K562 (cell line): ENCODE measurements around the gene DHPS. TPM values are rescaled to one million over a fixed set of nuclear protein-coding genes. Genes with fewer than 3 reads are reported as not detected.

Experiments
- ATAC-seq: fragments of 200-7000 bp; cut with Tn5 transposase; 3 replicates; pipeline ENCODE4 v1.9.1; 2020; ENCODE audit warnings: moderate library complexity
- BruUV-seq: library from RNA; stranded (reverse); fragments of 400-500 nt; replicated peaks from 2 replicates; lab custom pipeline; 2021; lab: Mats Ljungman, UMichigan
- CTCF ChIA-PET: fragments of 300-600 bp; formaldehyde crosslinking; extraction: SDS; loops from one replicate; lab custom pipeline; 2021; ENCODE audit warnings: low intra/inter-chr PET ratio; lab: Yijun Ruan, JAX
- POLR2A ChIA-PET: fragments of 300-600, 350-650 bp; sonication (Branson Sonifier 250); formaldehyde crosslinking; extraction: SDS; loops from one replicate; lab custom pipeline; 2021; ENCODE audit warnings: antibody characterized with exemption, inconsistent platforms; lab: Yijun Ruan, JAX
- DNase-seq, 4 experiments: peaks; one replicate each; pipeline versions ENCODE4 v3.0.0 to v3.0.0-alpha.2; 2011 to 2018; ENCODE audit warnings: low spot score in 3 of 4, mixed read lengths in 3 of 4; ENCODE audit errors: extremely low read depth in 1 of 4
- FAIRE-seq: peaks from 2 replicates; lab custom pipeline; 2011; peaks lifted over from hg19 to GRCh38; lab: Jason Lieb, UNC
- H2AFZ ChIP-seq: 2 replicates; pipeline ENCODE4 v1.6.0; 2011; ENCODE audit warnings: low read depth, low read length, control low read depth, inconsistent platforms
- H3K27ac ChIP-seq: fragments of 200-600 bp; 3 replicates; pipeline ENCODE4 v1.8.0; 2011; ENCODE audit warnings: low read depth, mild to moderate bottlenecking, control low read depth, inconsistent platforms, low read length, moderate library complexity, mixed read lengths; ENCODE audit errors: extremely low read depth
- H3K27me3 ChIP-seq, 2 experiments: fragments of 300-600 bp in 1 of 2; 2 replicates in 1 of 2; 3 replicates in 1 of 2; pipeline versions ENCODE4 v1.6.0 to v1.8.0; 2011; ENCODE audit warnings: inconsistent platforms in 2 of 2, low read length in 2 of 2, mild to moderate bottlenecking in 1 of 2, mixed read lengths in 1 of 2, moderate library complexity in 1 of 2; ENCODE audit not compliant: control insufficient read depth in 2 of 2, insufficient read depth in 2 of 2
- H3K36me3 ChIP-seq: fragments of 300-600 bp; 3 replicates; pipeline ENCODE4 v1.8.0; 2011; ENCODE audit warnings: mild to moderate bottlenecking, low read length, inconsistent platforms; ENCODE audit not compliant: control insufficient read depth, insufficient read depth
- H3K4me1 ChIP-seq, 2 experiments: fragments of 200-600 bp in 1 of 2; replicated peaks in 1 of 2; 2 replicates in 1 of 2; 3 replicates in 1 of 2; pipeline versions ENCODE4 v1.5.1 to v1.8.0; 2011; ENCODE audit warnings: inconsistent platforms in 2 of 2, low read length in 2 of 2, mild to moderate bottlenecking in 1 of 2, mixed read lengths in 1 of 2, moderate library complexity in 1 of 2; ENCODE audit not compliant: control insufficient read depth in 2 of 2, insufficient read depth in 2 of 2
- H3K4me2 ChIP-seq: 2 replicates; pipeline ENCODE4 v1.6.1; 2011; ENCODE audit warnings: low read length, control low read depth, inconsistent platforms, mixed read lengths; ENCODE audit not compliant: insufficient read depth
- H3K4me3 ChIP-seq: fragments of 200-600 bp; sonication (generic), shearing (Covaris generic); 2 replicates; pipeline ENCODE4 v1.5.1; 2016; ENCODE audit warnings: control low read depth, inconsistent platforms
- H3K79me2 ChIP-seq: fragments of 200-600 bp; 3 replicates; pipeline ENCODE4 v1.8.0; 2011; ENCODE audit warnings: low read length, inconsistent platforms; ENCODE audit not compliant: control insufficient read depth, insufficient read depth
- H3K9ac ChIP-seq, 2 experiments: 2 replicates each; pipeline versions ENCODE4 v1.6.0 to v1.6.1; 2011; ENCODE audit warnings: low read depth in 2 of 2, low read length in 2 of 2, control low read depth in 1 of 2, inconsistent platforms in 1 of 2, mild to moderate bottlenecking in 1 of 2, mixed read lengths in 1 of 2; ENCODE audit not compliant: insufficient read depth in 1 of 2
- H3K9me1 ChIP-seq: one replicate; pipeline ENCODE4 v1.6.0; 2011; ENCODE audit warnings: inconsistent platforms, mild to moderate bottlenecking, low read length, moderate library complexity; ENCODE audit not compliant: control insufficient read depth, insufficient read depth
- H3K9me3 ChIP-seq: replicated peaks from 2 replicates; pipeline ENCODE4 v1.5.1; 2011; ENCODE audit warnings: low read depth, low read length, inconsistent platforms; ENCODE audit not compliant: control insufficient read depth, insufficient read depth
- H4K20me1 ChIP-seq: replicated peaks from 2 replicates; pipeline ENCODE4 v1.6.1; 2011; ENCODE audit warnings: low read length, inconsistent platforms, mixed read lengths; ENCODE audit not compliant: control insufficient read depth, insufficient read depth
- ZNF121 ChIP-seq: sonication (generic); formaldehyde crosslinking; conservative IDR thresholded peaks from 2 replicates; pipeline ENCODE4 v1.8.0; 2022; ENCODE audit warnings: missing genetic modification reagents
- WGBS: fragments of 100-300 bp; shearing (Covaris generic); methylation state at CpG from one replicate; pipeline ENCODE4 v1.1.6; 2016; ENCODE audit warnings: low coverage, mixed read lengths; ENCODE audit not compliant: insufficient coverage; ENCODE audit errors: missing lambda C conversion rate; 5-methylcytosine and 5-hydroxymethylcytosine counted together
- in situ Hi-C: fragments of 300-500 bp; cut with MboI; formaldehyde crosslinking; loops from 4 replicates; pipeline ENCODE4 v1.15.0; 2018; ENCODE audit warnings: inconsistent platforms, mixed read lengths
- intact Hi-C: fragments of 100-400 bp; cut with micrococcal nuclease; formaldehyde crosslinking; loops from 2 replicates; pipeline ENCODE4 v1.14.2; 2022
- polyA plus RNA-seq, 8 experiments: library from polyadenylated mRNA; depleted of rRNA in 4 of 8; stranded (reverse) in 5 of 8; unstranded in 3 of 8; fragments of >200 nt; fragmentation: Nextera tagmentation in 2 of 8; fragmentation: Illumina TruSeq in 1 of 8; extraction: Ambion mirVana in 2 of 8; extraction: Trizol in 1 of 8; gene quantifications; 2 replicates each; pipeline versions ENCODE4 v1.2.1 to v1.2.3, GENCODE V29; 2011 to 2014; ENCODE audit warnings: inconsistent platforms in 1 of 8, missing spikeins in 1 of 8
- total RNA-seq, 7 experiments: library from RNA; depleted of rRNA in 6 of 7; stranded (reverse); fragments of >200 nt in 6 of 7; fragmentation: Illumina TruSeq in 2 of 7; extraction: Trizol in 2 of 7; gene quantifications; 2 replicates each; pipeline versions ENCODE4 v1.2.1 to v1.2.3, GENCODE V29; 2011 to 2021; ENCODE audit warnings: low replicate concordance in 1 of 7
- TF ChIP-seq, protein P1 (sequence below), 2 experiments: IDR thresholded peaks; 2 replicates each; pipeline ENCODE4 v1.6.1; 2012; ENCODE audit warnings: improper control_type of control experiment in 2 of 2, low read depth in 2 of 2, low read length in 2 of 2, borderline replicate concordance in 1 of 2
- TF ChIP-seq, protein P2 (sequence below): sonication (generic); formaldehyde crosslinking; IDR thresholded peaks from 2 replicates; pipeline ENCODE4 v1.8.1; 2022; ENCODE audit warnings: missing genetic modification reagents

The DHPS gene
- total and polyA plus RNA-seq, 9 of the 15 experiments (the other 6 are each of a cell fraction or from before 2014, with no cell fraction given), result 47.1 to 110 (median 79.9) TPM

DNA sequence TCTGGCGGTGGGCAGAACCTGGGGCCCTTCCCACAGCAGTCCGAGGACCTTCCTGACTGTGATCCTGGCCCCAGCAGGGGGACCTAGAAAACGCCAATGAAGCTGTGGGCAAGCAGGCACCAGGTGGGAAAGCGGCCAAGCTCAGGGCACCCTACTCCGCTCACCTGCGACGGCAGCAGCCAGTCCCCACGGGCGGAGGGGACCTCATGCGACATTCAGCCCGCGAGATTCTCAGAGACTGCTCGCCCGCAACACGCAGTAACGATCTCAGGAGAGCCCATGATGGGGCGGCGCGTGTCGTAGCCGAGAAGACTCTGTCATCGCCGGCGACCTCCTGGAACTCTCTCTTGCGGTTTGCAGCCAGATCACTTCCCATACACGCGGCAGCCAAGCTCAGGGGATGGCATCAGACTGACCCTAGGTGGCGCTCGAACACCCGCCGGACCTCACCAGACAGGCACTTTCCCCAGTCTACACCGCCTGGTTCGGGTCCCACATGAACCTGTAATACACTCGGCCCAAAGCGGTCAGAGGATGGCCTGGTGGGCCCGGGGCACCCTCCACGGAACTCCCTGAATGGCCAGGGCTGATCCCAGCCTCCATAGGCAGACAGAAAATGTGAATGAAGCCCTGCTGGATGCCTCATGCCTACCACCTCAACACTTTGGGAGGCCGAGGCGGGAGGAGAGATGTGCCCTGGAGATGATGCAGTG lies 41.6 kb downstream of the DHPS start (continued):
- TF ChIP-seq, protein P1, sequence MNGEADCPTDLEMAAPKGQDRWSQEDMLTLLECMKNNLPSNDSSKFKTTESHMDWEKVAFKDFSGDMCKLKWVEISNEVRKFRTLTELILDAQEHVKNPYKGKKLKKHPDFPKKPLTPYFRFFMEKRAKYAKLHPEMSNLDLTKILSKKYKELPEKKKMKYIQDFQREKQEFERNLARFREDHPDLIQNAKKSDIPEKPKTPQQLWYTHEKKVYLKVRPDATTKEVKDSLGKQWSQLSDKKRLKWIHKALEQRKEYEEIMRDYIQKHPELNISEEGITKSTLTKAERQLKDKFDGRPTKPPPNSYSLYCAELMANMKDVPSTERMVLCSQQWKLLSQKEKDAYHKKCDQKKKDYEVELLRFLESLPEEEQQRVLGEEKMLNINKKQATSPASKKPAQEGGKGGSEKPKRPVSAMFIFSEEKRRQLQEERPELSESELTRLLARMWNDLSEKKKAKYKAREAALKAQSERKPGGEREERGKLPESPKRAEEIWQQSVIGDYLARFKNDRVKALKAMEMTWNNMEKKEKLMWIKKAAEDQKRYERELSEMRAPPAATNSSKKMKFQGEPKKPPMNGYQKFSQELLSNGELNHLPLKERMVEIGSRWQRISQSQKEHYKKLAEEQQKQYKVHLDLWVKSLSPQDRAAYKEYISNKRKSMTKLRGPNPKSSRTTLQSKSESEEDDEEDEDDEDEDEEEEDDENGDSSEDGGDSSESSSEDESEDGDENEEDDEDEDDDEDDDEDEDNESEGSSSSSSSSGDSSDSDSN (IDR thresholded peaks at IDR 0.05; ENCODE audit: borderline replicate concordance in 1 of 2, low read depth in 2 of 2, low read length in 2 of 2), result peak; percentile 100

DNA sequence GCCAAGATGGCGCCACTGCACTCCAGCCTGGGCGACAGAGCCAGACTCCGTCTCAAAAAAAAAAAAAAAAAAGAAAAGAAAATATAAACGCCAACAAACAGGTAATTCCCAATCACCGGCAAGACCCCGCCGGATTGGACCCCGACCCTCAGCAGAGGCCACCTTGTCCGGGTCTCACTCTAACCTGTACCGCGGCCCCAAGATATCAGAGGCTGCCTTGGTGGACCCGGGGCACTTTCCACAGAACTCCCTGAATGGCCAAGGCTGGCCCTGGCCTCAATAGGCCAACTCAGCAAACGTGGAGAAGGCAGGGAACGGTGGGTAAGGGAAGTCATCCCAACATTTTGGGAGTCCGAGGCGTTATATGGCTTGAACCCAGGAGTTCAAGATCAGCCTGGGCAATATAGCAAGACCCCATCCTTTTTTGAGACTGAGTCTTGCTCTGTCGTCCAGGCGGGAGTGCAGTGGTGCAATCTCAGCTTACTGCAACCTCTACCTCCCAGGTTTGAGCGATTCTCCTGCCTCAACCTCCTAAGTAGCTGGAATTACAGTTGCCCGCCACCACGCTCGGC lies 43.0 kb downstream of the DHPS start:
- no peak overlapping the region for H2AFZ ChIP-seq
- ATAC-seq, result no peak
- in situ Hi-C loops, result no loop called here
- no peaks in the 10 kb centered on the region for H3K79me2 ChIP-seq
- FAIRE-seq, result no peak
- no peak overlapping the region for H3K4me2 ChIP-seq
- H3K4me1 ChIP-seq, result peaks cover 2 to 13% of the 10 kb centered on the region in 2 experiments; a peak in 2 of 5 replicates
- peak; percentile 93 for TF ChIP-seq ZNF121 (CRISPR knock-in tag)
- TF ChIP-seq, protein P2, sequence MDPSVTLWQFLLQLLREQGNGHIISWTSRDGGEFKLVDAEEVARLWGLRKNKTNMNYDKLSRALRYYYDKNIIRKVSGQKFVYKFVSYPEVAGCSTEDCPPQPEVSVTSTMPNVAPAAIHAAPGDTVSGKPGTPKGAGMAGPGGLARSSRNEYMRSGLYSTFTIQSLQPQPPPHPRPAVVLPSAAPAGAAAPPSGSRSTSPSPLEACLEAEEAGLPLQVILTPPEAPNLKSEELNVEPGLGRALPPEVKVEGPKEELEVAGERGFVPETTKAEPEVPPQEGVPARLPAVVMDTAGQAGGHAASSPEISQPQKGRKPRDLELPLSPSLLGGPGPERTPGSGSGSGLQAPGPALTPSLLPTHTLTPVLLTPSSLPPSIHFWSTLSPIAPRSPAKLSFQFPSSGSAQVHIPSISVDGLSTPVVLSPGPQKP, result no peak
- TF ChIP-seq, all 486 proteins: peak for 1
- no peak for DNase-seq
- Histone ChIP-seq H3K27me3 (no peaks in the 10 kb centered on the region), H3K9me3 (0 out of 2 replicates have a peak, but pooled peaks cover 6% of the 10 kb centered on the region), H4K20me1 (no peaks in the 10 kb centered on the region), H3K4me3 (no peak overlapping the region), H3K36me3 (no peaks in the 10 kb centered on the region), H3K9ac (no peak overlapping the region), H3K27ac (no peak overlapping the region), H3K9me1 (no peaks in the 10 kb centered on the region)
- CTCF ChIA-PET, result no interaction called here
- BruUV-seq, result no TSS peak
- POLR2A ChIA-PET, result no interaction called here
- intact Hi-C loops, result no loop called here
- 75% methylated on average over 18 of the region's 22 CpGs for WGBS
